Stimulated activated CD8-positive, alpha-beta memory T cell treated with anti-CD3 and anti-CD28 coated beads, Interleukin-15, amount 100 ng/mL, for 24 hours (primary cell): ENCODE measurements around the gene GBX2.

Source experiments
- DNase-seq: peaks from one replicate; pipeline ENCODE4 v3.0.0-alpha.2; 2020; ENCODE audit warnings: low read depth

Gene GBX2

DNA sequence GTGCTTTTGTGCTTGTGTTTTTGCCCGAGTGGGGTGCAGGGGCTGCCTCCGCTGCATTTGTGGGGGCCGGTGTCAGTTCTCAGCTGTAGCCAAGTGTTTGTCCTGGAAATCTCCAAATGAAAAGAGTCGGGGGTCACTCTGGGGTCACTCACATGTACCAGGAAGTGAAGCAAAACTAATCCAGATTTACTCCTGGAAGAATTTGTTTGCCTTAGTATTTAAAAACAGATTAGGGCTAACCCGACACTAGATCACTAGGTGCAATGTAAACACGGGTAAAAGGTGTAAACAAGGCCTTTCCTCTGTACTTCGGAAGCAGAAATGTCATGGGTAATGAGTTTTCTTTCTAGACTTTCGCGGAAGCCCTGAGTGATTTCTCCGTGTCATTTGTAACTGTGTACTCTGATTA is 50.3 kb downstream of the GBX2 start:
- no peak for DNase-seq

DNA sequence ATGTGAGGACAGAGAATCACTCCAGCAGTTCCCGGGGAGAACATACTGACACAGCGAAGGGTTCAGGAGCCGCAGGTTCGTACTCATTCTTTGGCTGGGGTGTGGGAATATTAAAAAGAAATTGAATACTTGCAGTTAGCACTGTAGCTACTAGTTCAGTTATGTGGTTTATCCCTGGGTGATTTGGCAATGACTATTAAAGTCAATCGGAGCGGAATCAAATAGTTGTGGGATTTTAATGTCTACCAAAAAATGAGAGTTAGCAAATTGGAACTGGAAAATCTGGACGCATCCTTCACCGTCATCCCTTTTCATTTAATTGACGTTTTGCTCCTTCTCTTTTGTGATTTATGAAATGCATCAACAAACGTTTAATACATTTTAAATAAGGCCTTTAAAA is 50.8 kb downstream of the GBX2 start:
- DNase-seq: no peak
